Immature natural killer cell (primary cell): ENCODE measurements around the gene TNS1. TPM values are rescaled to one million over a fixed set of nuclear protein-coding genes. Genes with fewer than 3 reads are reported as not detected.

ENCODE experiments used
- DNase-seq, 3 donors: peaks; one replicate each; pipeline ENCODE4 v3.0.0; 2022; ENCODE audit warnings: mixed read lengths in 1 of 3
- H3K27ac Mint-ChIP-seq, 6 donors: one replicate each; pipeline ENCODE4 v1.8.0; 2020; ENCODE audit warnings: mixed read lengths in 6 of 6, mild to moderate bottlenecking in 5 of 6, inconsistent platforms in 4 of 6, moderate library complexity in 3 of 6
- H3K27me3 Mint-ChIP-seq, 3 donors: one replicate each; pipeline ENCODE4 v1.8.0; 2020 to 2021; ENCODE audit warnings: low read depth in 3 of 3, mild to moderate bottlenecking in 3 of 3, mixed read lengths in 3 of 3, moderate library complexity in 3 of 3, inconsistent platforms in 1 of 3
- H3K36me3 Mint-ChIP-seq, 3 donors: one replicate each; pipeline ENCODE4 v1.8.0; 2020; ENCODE audit warnings: mixed read lengths in 3 of 3, inconsistent platforms in 2 of 3, mild to moderate bottlenecking in 2 of 3
- H3K4me1 Mint-ChIP-seq, 2 donors: one replicate each; pipeline ENCODE4 v1.8.0; 2020; ENCODE audit warnings: inconsistent platforms in 2 of 2, mild to moderate bottlenecking in 2 of 2, mixed read lengths in 2 of 2, moderate library complexity in 1 of 2
- H3K4me3 Mint-ChIP-seq, 5 donors: one replicate each; pipeline ENCODE4 v1.8.0; 2020; ENCODE audit warnings: mild to moderate bottlenecking in 5 of 5, mixed read lengths in 5 of 5, inconsistent platforms in 3 of 5, moderate library complexity in 3 of 5
- H3K9me3 Mint-ChIP-seq, 6 donors: one replicate each; pipeline ENCODE4 v1.8.0; 2020; ENCODE audit warnings: mild to moderate bottlenecking in 6 of 6, mixed read lengths in 6 of 6, inconsistent platforms in 4 of 6, moderate library complexity in 3 of 6
- polyA plus RNA-seq, 3 donors: library from polyadenylated mRNA; unstranded; fragments of 300-500 nt; fragmentation: Illumina TruSeq; gene quantifications; one replicate each; pipeline ENCODE4 v1.2.3, GENCODE V29; 2021

The TNS1 gene
- polyA plus RNA-seq, 3 donors from 2014 or later, result 0.40 TPM; not detected in 2

- no peaks in the 10 kb centered on the region for H3K4me1 Mint-ChIP-seq
- H3K27ac Mint-ChIP-seq, result no peak overlapping the region
These were observed 144.9 kb downstream of the TNS1 start for GRCh38 chr2:217857624-217858506.

GRCh38 chr2:217856871-217857270 is 145.9 kb downstream of the TNS1 start:
- Mint-ChIP-seq H3K4me1 (no peaks in the 10 kb centered on the region), H3K36me3 (no peaks in the 10 kb centered on the region), H3K27ac (no peak overlapping the region), H3K9me3 (no peaks in the 10 kb centered on the region), H3K27me3 (peaks cover 0 to 8% (median 3%) of the 10 kb centered on the region in 3 donors), H3K4me3 (no peak overlapping the region)
- no peak for DNase-seq

More at GRCh38 chr2:217857624-217858506, 144.9 kb downstream of the TNS1 start:
- Mint-ChIP-seq H3K4me3 (no peak overlapping the region), H3K27me3 (peaks cover 0 to 8% (median 3%) of the 10 kb centered on the region in 3 donors), H3K36me3 (no peaks in the 10 kb centered on the region), H3K9me3 (no peaks in the 10 kb centered on the region)
- DNase-seq, result no peak

GRCh38 chr2:217856159-217856558 is 146.6 kb downstream of the TNS1 start:
- Mint-ChIP-seq H3K4me1 (no peaks in the 10 kb centered on the region), H3K27me3 (peaks cover 0 to 11% (median 4%) of the 10 kb centered on the region in 3 donors), H3K4me3 (no peak overlapping the region), H3K27ac (no peak overlapping the region), H3K36me3 (no peaks in the 10 kb centered on the region), H3K9me3 (no peaks in the 10 kb centered on the region)
- DNase-seq, result no peak

GRCh38 chr2:217854684-217855420 is 147.9 kb downstream of the TNS1 start:
- no peaks in the 10 kb centered on the region for H3K36me3 Mint-ChIP-seq

GRCh38 chr2:217853961-217854360 is 148.8 kb downstream of the TNS1 start:
- Mint-ChIP-seq H3K27ac (no peak overlapping the region), H3K9me3 (no peaks in the 10 kb centered on the region), H3K27me3 (peaks cover 3 to 12% (median 8%) of the 10 kb centered on the region in 3 donors), H3K36me3 (no peaks in the 10 kb centered on the region), H3K4me3 (no peak overlapping the region), H3K4me1 (no peaks in the 10 kb centered on the region)
- no peak for DNase-seq

More at GRCh38 chr2:217854684-217855420, 147.9 kb downstream of the TNS1 start:
- no peaks in the 10 kb centered on the region for H3K4me1 Mint-ChIP-seq
- H3K9me3 Mint-ChIP-seq, result no peaks in the 10 kb centered on the region
- DNase-seq, result no peak
- H3K4me3 Mint-ChIP-seq, result no peak overlapping the region
- H3K27ac Mint-ChIP-seq, result no peak overlapping the region
- peaks cover 0 to 12% (median 8%) of the 10 kb centered on the region in 3 donors for H3K27me3 Mint-ChIP-seq

GRCh38 chr2:217853301-217853881 is 149.4 kb downstream of the TNS1 start:
- no peak overlapping the region for H3K4me3 Mint-ChIP-seq
- H3K27me3 Mint-ChIP-seq, result peaks cover 3 to 12% (median 8%) of the 10 kb centered on the region in 3 donors
- no peak overlapping the region for H3K27ac Mint-ChIP-seq
- no peak for DNase-seq
- no peaks in the 10 kb centered on the region for H3K36me3 Mint-ChIP-seq
- H3K4me1 Mint-ChIP-seq, result no peaks in the 10 kb centered on the region
- H3K9me3 Mint-ChIP-seq, result no peaks in the 10 kb centered on the region

GRCh38 chr2:217852555-217853211 is 150.1 kb downstream of the TNS1 start:
- no peak overlapping the region for H3K4me3 Mint-ChIP-seq
- DNase-seq, result no peak
- H3K9me3 Mint-ChIP-seq, result no peaks in the 10 kb centered on the region
- H3K27me3 Mint-ChIP-seq, result peaks cover 3 to 12% (median 8%) of the 10 kb centered on the region in 3 donors
- H3K4me1 Mint-ChIP-seq, result no peaks in the 10 kb centered on the region
- H3K36me3 Mint-ChIP-seq, result no peaks in the 10 kb centered on the region
- no peak overlapping the region for H3K27ac Mint-ChIP-seq

- Mint-ChIP-seq H3K4me3 (no peak overlapping the region), H3K27ac (peak overlapping the region in 1 of 6 donors; percentile 27), H3K4me1 (no peaks in the 10 kb centered on the region), H3K36me3 (no peaks in the 10 kb centered on the region), H3K9me3 (no peaks in the 10 kb centered on the region), H3K27me3 (peaks cover 3 to 16% (median 9%) of the 10 kb centered on the region in 3 donors)
- no peak for DNase-seq
These were observed 151.4 kb downstream of the TNS1 start for GRCh38 chr2:217851191-217852020.

- H3K9me3 Mint-ChIP-seq, result no peaks in the 10 kb centered on the region
- no peak overlapping the region for H3K4me3 Mint-ChIP-seq
- no peak overlapping the region for H3K27ac Mint-ChIP-seq
- H3K4me1 Mint-ChIP-seq, result no peaks in the 10 kb centered on the region
- H3K27me3 Mint-ChIP-seq, result peaks cover 6 to 11% (median 6%) of the 10 kb centered on the region in 3 donors
- no peaks in the 10 kb centered on the region for H3K36me3 Mint-ChIP-seq
- no peak for DNase-seq
These were observed 153.4 kb downstream of the TNS1 start for GRCh38 chr2:217849154-217849975.

GRCh38 chr2:217848351-217848957 is 154.3 kb downstream of the TNS1 start:
- Mint-ChIP-seq H3K27ac (no peak overlapping the region), H3K4me1 (no peaks in the 10 kb centered on the region), H3K9me3 (no peaks in the 10 kb centered on the region), H3K4me3 (no peak overlapping the region), H3K36me3 (no peaks in the 10 kb centered on the region), H3K27me3 (peaks cover 6 to 11% (median 6%) of the 10 kb centered on the region in 3 donors)
- no peak for DNase-seq

GRCh38 chr2:217847552-217848350 is 155.0 kb downstream of the TNS1 start:
- no peaks in the 10 kb centered on the region for H3K36me3 Mint-ChIP-seq
- H3K27me3 Mint-ChIP-seq, result peaks cover 6 to 8% (median 6%) of the 10 kb centered on the region in 3 donors
- no peaks in the 10 kb centered on the region for H3K4me1 Mint-ChIP-seq
- H3K27ac Mint-ChIP-seq, result no peak overlapping the region
- DNase-seq, result no peak
- H3K4me3 Mint-ChIP-seq, result no peak overlapping the region
- no peaks in the 10 kb centered on the region for H3K9me3 Mint-ChIP-seq
